Upper lobe of right lung (tissue), 1 donor: ENCODE data around the gene MYO1B. TPM values are rescaled to one million over a fixed set of nuclear protein-coding genes. Genes with fewer than 3 reads are reported as not detected.
"Not testable (repeated sequence)": the region's sequence is repeated elsewhere in the genome, so short reads cannot be mapped to it uniquely, and the experiment has no call there.

Source experiments
- ATAC-seq: fragments of 200-7000 bp; cut with Tn5 transposase; one replicate; pipeline ENCODE4 v1.9.1; 2020; ENCODE audit warnings: mild to moderate bottlenecking, moderate library complexity
- DNase-seq: peaks from one replicate; pipeline ENCODE4 v3.0.0-alpha.2; 2020
- H3K27ac ChIP-seq: fragments of 200-600 bp; one replicate; pipeline ENCODE4 v1.8.0; 2022
- H3K27me3 ChIP-seq: fragments of 200-600 bp; one replicate; pipeline ENCODE4 v1.8.0; 2022; ENCODE audit warnings: mild to moderate bottlenecking
- H3K36me3 ChIP-seq: fragments of 200-600 bp; one replicate; pipeline ENCODE4 v1.8.0; 2022
- H3K4me1 ChIP-seq: fragments of 200-600 bp; one replicate; pipeline ENCODE4 v1.8.0; 2022
- H3K4me3 ChIP-seq: fragments of 200-600 bp; one replicate; pipeline ENCODE4 v1.8.0; 2022; ENCODE audit warnings: mild to moderate bottlenecking
- H3K9me3 ChIP-seq: fragments of 200-600 bp; one replicate; pipeline ENCODE4 v1.8.0; 2022
- CTCF ChIP-seq: fragments of 200-600 bp; IDR thresholded peaks from one replicate; pipeline ENCODE4 v1.8.0; 2022; ENCODE audit warnings: antibody characterized with exemption
- intact Hi-C: fragments of 100-400 bp; cut with DNase I; formaldehyde crosslinking; loops from one replicate; pipeline ENCODE4 v1.11.0; 2022
- total RNA-seq: library from RNA; stranded (reverse); fragmentation: NEBNext Ultra II Directional; extraction: Animal tissue kit (Norgen Biotek cat#: 25700); gene quantifications from one replicate; pipeline ENCODE4 v1.2.1, GENCODE V29; 2021
- donor health status: DM: no; HTN: yes; CAD: no; lungs with severe emphysema.

MYO1B gene
- total RNA-seq, 1 donor from 2014 or later = 231 TPM

DNA sequence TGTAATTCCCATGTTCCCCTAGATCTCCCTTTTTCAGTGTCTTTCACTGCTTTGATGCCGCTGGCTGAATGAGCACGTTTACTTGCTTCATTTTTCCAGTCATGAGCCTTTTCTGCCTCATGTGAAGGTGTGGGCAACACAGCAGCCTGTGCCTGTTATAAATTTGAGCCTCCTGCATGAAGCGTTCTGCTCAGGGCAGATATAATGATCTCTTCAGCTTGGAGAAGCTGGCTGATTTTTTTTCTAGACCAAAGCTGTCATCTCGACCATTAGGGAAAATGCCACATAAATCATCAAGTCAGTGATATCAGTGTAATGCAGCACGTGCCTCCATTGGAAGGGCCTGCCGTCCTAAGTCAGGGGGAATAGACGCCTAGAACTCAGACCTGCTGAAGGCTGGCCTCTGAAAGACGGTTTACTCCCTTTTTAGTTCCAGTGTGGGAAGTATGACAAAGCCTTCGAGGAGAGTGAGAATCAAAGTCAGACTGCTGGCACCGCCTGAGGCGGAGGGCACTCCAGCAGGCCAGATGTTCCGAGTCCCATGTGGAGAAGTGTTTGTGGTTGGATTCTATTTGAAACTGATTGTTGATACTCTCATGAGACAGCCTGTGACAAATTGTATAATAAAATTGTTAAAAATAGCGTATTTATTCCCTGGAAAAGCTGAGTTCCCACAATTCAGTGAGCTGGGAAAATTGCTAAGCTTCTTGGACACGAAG, 196.5 kb downstream of the MYO1B start:
- H3K27ac ChIP-seq = no peak overlapping the region
- no peak overlapping the region for H3K4me3 ChIP-seq
- DNase-seq = no peak
- H3K36me3 ChIP-seq = no peaks in the 10 kb centered on the region
- intact Hi-C loops = no loop called here
- no peaks in the 10 kb centered on the region for H3K27me3 ChIP-seq
- no peak for TF ChIP-seq CTCF
- H3K9me3 ChIP-seq = no peaks in the 10 kb centered on the region
- peak; percentile 61 for ATAC-seq
- peaks cover 3% of the 10 kb centered on the region for H3K4me1 ChIP-seq

DNA sequence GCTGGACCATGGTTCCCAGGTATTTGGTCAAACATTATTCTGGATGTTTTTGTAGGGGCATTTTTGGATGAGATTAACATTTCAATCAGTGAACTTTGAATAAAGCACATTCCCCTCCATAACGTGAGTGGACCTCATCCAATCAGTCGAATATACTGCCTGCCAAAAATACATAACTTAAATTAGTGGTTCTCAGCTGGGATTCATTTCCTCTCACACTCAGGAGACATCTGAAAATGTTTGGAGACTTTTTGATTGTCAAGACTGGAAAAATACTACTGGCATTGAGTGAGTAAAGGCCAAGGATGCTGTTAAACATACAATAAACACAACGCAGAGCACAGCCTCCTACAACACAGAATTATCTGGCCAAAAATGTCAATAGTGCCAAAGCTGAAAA, 198.2 kb downstream of the MYO1B start:
- Histone ChIP-seq H3K27me3 (no peaks in the 10 kb centered on the region), H3K36me3 (no peaks in the 10 kb centered on the region), H3K27ac (no peak overlapping the region), H3K9me3 (no peaks in the 10 kb centered on the region), H3K4me3 (no peak overlapping the region), H3K4me1 (peaks cover 3% of the 10 kb centered on the region)
- ATAC-seq = no peak
- no peak for DNase-seq
- intact Hi-C loops = no loop called here
- no peak for TF ChIP-seq CTCF

GRCh38 chr2:191446910-191447309, 201.7 kb downstream of the MYO1B start:
- ATAC-seq (no peak), DNase-seq (no peak)
- TF ChIP-seq CTCF = no peak
- H3K36me3 ChIP-seq = no peaks in the 10 kb centered on the region
- H3K4me1 ChIP-seq = peaks cover 3% of the 10 kb centered on the region
- intact Hi-C loops = no loop called here
- H3K4me3 ChIP-seq = no peak overlapping the region
- H3K27me3 ChIP-seq = no peaks in the 10 kb centered on the region
- no peak overlapping the region for H3K27ac ChIP-seq
- no peaks in the 10 kb centered on the region for H3K9me3 ChIP-seq

- H3K27ac ChIP-seq = no peak overlapping the region
- intact Hi-C loops = no loop called here
- TF ChIP-seq CTCF = no peak
- no peak overlapping the region for H3K4me3 ChIP-seq
- ATAC-seq = no peak
- H3K36me3 ChIP-seq = no peaks in the 10 kb centered on the region
- no peak for DNase-seq
- H3K4me1 ChIP-seq = peaks cover 3% of the 10 kb centered on the region
- no peaks in the 10 kb centered on the region for H3K27me3 ChIP-seq
- no peaks in the 10 kb centered on the region for H3K9me3 ChIP-seq
These were observed 205.9 kb downstream of the MYO1B start for GRCh38 chr2:191451116-191451515.

DNA sequence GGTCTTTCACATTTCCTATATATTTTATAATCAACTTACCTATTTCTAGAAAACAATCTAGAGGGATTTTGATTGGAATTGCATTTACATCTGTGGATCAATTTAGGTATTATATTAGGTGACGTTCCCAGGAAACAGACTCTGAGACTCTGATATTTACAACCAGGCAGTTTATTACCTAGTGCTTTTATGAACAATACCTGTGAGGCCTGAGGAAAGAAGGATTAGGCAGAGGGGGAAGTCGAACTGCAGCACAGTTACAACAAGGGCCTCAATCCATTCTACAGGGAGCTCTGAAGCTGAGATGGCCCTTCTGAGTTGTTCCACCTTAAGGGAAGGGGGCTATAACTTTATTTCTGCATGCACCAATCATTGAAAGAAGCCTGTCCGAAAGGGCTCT, 206.9 kb downstream of the MYO1B start:
- Histone ChIP-seq H3K27ac (no peak overlapping the region), H3K4me1 (no peaks in the 10 kb centered on the region), H3K4me3 (no peak overlapping the region), H3K27me3 (no peaks in the 10 kb centered on the region), H3K9me3 (no peaks in the 10 kb centered on the region), H3K36me3 (no peaks in the 10 kb centered on the region)
- intact Hi-C loops = no loop called here
- TF ChIP-seq CTCF = no peak
- ATAC-seq (no peak), DNase-seq (no peak)

DNA sequence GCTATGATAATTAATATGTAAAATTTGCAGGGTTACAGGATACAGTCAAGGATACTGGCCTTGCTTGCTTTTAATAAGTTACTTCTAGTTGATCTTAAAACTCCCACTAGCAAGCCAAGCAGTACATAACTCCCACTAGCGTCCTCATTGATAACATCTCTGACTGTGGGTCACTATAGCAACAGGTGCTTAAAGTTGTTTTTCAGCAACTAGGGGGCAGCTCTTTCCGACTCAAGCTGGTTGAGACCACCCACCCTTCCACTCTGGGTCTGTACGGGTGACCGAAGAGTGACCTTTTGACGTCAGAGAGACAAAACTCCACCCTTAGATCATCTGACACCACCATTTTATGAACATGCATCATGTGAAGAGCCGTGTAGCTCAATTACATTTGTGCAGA, 208.6 kb downstream of the MYO1B start:
- intact Hi-C loops = no loop called here
- TF ChIP-seq CTCF = no peak
- H3K4me1 ChIP-seq = no peaks in the 10 kb centered on the region
- no peaks in the 10 kb centered on the region for H3K36me3 ChIP-seq
- H3K9me3 ChIP-seq = no peaks in the 10 kb centered on the region
- H3K4me3 ChIP-seq = no peak overlapping the region
- DNase-seq = no peak
- H3K27ac ChIP-seq = no peak overlapping the region
- ATAC-seq = no peak
- H3K27me3 ChIP-seq = no peaks in the 10 kb centered on the region

DNA sequence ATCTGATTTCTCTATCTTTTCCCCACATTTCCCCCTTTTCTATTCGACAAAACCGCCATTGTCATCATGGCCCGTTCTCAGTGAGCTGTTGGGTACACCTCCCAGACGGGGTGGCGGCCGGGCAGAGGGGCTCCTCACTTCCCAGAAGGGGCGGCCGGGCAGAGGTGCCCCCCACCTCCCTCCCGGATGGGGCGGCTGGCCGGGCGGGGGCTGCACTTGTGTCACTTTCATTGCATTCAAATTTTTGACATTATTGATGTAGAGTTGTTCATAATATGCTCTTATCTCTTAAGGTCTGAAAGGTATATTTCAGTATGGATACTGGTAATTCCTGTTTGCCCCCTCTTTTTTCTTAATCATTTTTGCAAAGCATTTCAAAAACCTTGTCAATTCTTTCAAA, 211.3 kb downstream of the MYO1B start:
- H3K27ac ChIP-seq, intact Hi-C loops, H3K4me3 ChIP-seq, H3K27me3 ChIP-seq, DNase-seq, H3K4me1 ChIP-seq, ATAC-seq, H3K36me3 ChIP-seq, H3K9me3 ChIP-seq: not testable (repeated sequence)
